NT2/D1 (cell line): ENCODE results near the gene PRKN.

ENCODE experiments used
- DNase-seq: peaks from one replicate; pipeline ENCODE4 v3.0.0-alpha.2; 2011; ENCODE audit warnings: low read depth, low spot score
- H3K27me3 ChIP-seq: 2 replicates; pipeline ENCODE4 v1.6.0; 2011; ENCODE audit warnings: mild to moderate bottlenecking; ENCODE audit not compliant: insufficient read length, insufficient read depth
- H3K36me3 ChIP-seq: 2 replicates; pipeline ENCODE4 v1.6.1; 2011; ENCODE audit warnings: mild to moderate bottlenecking, low read length, mixed read lengths; ENCODE audit not compliant: insufficient read depth, insufficient read length
- H3K4me1 ChIP-seq: 2 replicates; pipeline ENCODE4 v1.5.1; 2011; ENCODE audit not compliant: insufficient read depth, insufficient read length
- H3K4me3 ChIP-seq: 2 replicates; pipeline ENCODE4 v1.5.1; 2011; ENCODE audit warnings: low read depth; ENCODE audit not compliant: insufficient read length
- H3K9ac ChIP-seq: 2 replicates; pipeline ENCODE4 v1.6.0; 2011; ENCODE audit warnings: low read depth; ENCODE audit not compliant: insufficient read length
- H3K9me3 ChIP-seq: 2 replicates; pipeline ENCODE4 v1.5.1; 2011; ENCODE audit warnings: mild to moderate bottlenecking, low read length; ENCODE audit not compliant: insufficient read depth
- SUZ12 ChIP-seq: IDR thresholded peaks from 2 replicates; pipeline ENCODE4 v1.6.1; 2011; ENCODE audit not compliant: insufficient read length, insufficient read depth; ENCODE audit errors: extremely low read depth
- YY1 ChIP-seq: IDR thresholded peaks from 2 replicates; pipeline ENCODE4 v1.6.1; 2011; ENCODE audit not compliant: insufficient read length, insufficient read depth
- ZNF274 ChIP-seq: IDR thresholded peaks from 2 replicates; pipeline ENCODE4 v1.6.1; 2011; ENCODE audit warnings: mild to moderate bottlenecking, low read depth, low read length

The PRKN gene

DNA sequence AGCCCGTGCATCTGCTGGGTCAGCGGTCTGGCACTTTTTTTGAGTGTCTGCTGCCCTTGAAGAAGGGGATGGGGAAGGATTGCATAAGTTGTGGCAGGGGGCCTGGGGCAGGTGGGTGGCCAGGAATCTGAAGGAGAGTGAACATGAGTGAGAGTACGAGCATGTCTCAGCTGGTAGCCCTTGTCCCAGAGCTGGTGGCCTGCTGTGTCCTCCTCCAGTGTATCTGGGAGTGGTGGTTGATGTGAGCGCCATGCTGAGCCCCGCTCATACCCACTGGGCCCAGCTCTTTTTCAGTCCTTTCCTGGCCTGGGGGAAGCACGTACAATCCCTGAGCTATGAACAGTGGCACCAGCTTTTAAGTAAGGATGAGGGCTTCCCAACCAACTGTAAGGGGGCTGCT lies 1317.5 kb downstream of the PRKN start:
- no peaks in the 10 kb centered on the region for H3K36me3 ChIP-seq
- H3K27me3 ChIP-seq = no peaks in the 10 kb centered on the region
- no peak for TF ChIP-seq SUZ12
- TF ChIP-seq ZNF274 = no peak
- TF ChIP-seq YY1 = no peak
- no peak overlapping the region for H3K4me3 ChIP-seq
- DNase-seq = no peak
- H3K9ac ChIP-seq = no peak overlapping the region
- no peaks in the 10 kb centered on the region for H3K4me1 ChIP-seq
- H3K9me3 ChIP-seq = peaks cover 10% of the 10 kb centered on the region; the same call in 1 of the 2 replicates

- Histone ChIP-seq H3K9me3 (peaks cover 10% of the 10 kb centered on the region; the same call in 1 of the 2 replicates), H3K4me3 (no peak overlapping the region), H3K9ac (no peak overlapping the region), H3K27me3 (no peaks in the 10 kb centered on the region), H3K36me3 (no peaks in the 10 kb centered on the region), H3K4me1 (no peaks in the 10 kb centered on the region)
- TF ChIP-seq SUZ12 (no peak), ZNF274 (no peak)
- no peak for DNase-seq
These were observed 1318.2 kb downstream of the PRKN start for GRCh38 chr6:161409353-161409752.

DNA sequence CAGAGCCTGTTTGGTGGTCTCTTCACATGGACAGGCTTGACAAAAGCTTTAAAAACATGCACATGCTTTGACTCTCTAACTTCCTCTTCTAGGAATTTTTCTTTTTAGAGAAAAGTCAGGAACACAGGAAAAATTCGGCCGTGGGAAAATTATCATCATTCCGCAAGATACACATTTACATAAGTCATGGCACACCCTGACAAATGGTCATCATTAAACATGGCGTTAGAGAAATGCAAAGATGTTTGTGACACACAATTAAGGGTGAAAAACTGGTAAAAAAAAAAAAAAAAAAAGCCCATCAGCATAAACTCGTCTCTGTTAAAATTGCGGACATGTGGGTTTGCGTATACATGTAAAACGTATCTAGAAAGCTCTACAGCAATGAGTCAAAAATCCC lies 1319.5 kb downstream of the PRKN start:
- Histone ChIP-seq H3K27me3 (no peaks in the 10 kb centered on the region), H3K9ac (no peak overlapping the region), H3K4me1 (no peaks in the 10 kb centered on the region), H3K36me3 (no peaks in the 10 kb centered on the region), H3K4me3 (no peak overlapping the region), H3K9me3 (peaks cover 22% of the 10 kb centered on the region)
- DNase-seq = no peak
- no peak for TF ChIP-seq YY1
- TF ChIP-seq SUZ12 = no peak
- TF ChIP-seq ZNF274 = no peak

DNA sequence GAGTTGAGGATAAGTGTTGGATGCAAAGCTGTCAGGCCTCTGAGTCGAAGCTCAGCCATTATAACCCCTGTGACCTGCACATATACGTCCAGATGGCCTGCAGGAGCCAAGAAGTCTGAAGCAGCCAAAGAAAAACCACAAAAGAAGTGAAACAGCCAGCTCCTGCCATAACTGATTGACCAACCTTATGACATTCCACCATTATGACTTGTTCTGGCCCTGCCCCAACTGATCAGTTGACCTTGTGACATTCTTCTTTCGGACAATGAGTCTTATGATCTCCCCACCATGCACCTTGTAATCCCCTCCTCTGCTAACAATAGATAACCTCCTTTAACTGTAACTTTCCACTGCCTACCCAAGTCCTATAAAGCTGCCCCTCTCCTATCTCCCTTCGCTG lies 1320.0 kb downstream of the PRKN start:
- no peaks in the 10 kb centered on the region for H3K4me1 ChIP-seq
- H3K4me3 ChIP-seq = no peak overlapping the region
- DNase-seq = no peak
- no peak for TF ChIP-seq ZNF274
- H3K36me3 ChIP-seq = no peaks in the 10 kb centered on the region
- no peaks in the 10 kb centered on the region for H3K27me3 ChIP-seq
- H3K9me3 ChIP-seq = peaks cover 22% of the 10 kb centered on the region
- no peak overlapping the region for H3K9ac ChIP-seq

- no peak for DNase-seq
- no peak overlapping the region for H3K9ac ChIP-seq
- H3K27me3 ChIP-seq = no peaks in the 10 kb centered on the region
- H3K9me3 ChIP-seq = peaks cover 22% of the 10 kb centered on the region
- no peaks in the 10 kb centered on the region for H3K4me1 ChIP-seq
- H3K4me3 ChIP-seq = no peak overlapping the region
- H3K36me3 ChIP-seq = no peaks in the 10 kb centered on the region
- TF ChIP-seq YY1 (no peak), SUZ12 (no peak), ZNF274 (no peak)
These were observed 1320.5 kb downstream of the PRKN start for GRCh38 chr6:161407115-161407514.

GRCh38 chr6:161406646-161407045 lies 1320.9 kb downstream of the PRKN start:
- no peak for TF ChIP-seq YY1
- no peak for TF ChIP-seq ZNF274
- TF ChIP-seq SUZ12 = no peak
- no peaks in the 10 kb centered on the region for H3K4me1 ChIP-seq
- DNase-seq = no peak
- H3K27me3 ChIP-seq = no peaks in the 10 kb centered on the region
- peaks cover 18% of the 10 kb centered on the region for H3K9me3 ChIP-seq
- H3K4me3 ChIP-seq = no peak overlapping the region
- no peaks in the 10 kb centered on the region for H3K36me3 ChIP-seq
- no peak overlapping the region for H3K9ac ChIP-seq

GRCh38 chr6:161405418-161405817 lies 1322.1 kb downstream of the PRKN start:
- H3K9me3 ChIP-seq = peaks cover 12% of the 10 kb centered on the region
- no peaks in the 10 kb centered on the region for H3K27me3 ChIP-seq
- H3K4me3 ChIP-seq = no peak overlapping the region
- H3K36me3 ChIP-seq = no peaks in the 10 kb centered on the region
- H3K4me1 ChIP-seq = no peaks in the 10 kb centered on the region
- no peak for DNase-seq
- H3K9ac ChIP-seq = no peak overlapping the region
- no peak for TF ChIP-seq YY1

DNA sequence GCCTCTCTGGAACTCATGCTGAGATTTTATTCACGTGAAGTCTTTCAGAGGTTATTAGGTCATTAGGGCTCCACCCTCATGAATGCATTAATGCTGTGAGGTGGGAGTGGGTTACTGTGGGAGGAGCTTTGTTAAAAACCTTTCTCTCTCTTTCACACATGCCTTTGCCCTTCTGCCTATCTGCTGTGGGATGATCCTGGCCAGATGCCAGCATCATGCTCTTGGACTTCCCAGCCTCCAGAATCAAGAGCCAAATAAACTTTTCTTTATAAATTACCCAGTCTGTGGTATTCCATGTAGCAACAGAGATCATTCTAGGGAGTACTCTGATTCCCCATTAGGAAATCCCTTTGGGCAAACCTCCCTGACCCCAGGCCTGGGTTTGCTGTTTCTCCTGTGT lies 1323.8 kb downstream of the PRKN start:
- Histone ChIP-seq H3K4me3 (no peak overlapping the region), H3K27me3 (no peaks in the 10 kb centered on the region), H3K9ac (no peak overlapping the region), H3K9me3 (peaks cover 12% of the 10 kb centered on the region), H3K4me1 (no peaks in the 10 kb centered on the region), H3K36me3 (no peaks in the 10 kb centered on the region)
- no peak for DNase-seq
- no peak for TF ChIP-seq YY1
- no peak for TF ChIP-seq ZNF274
- TF ChIP-seq SUZ12 = no peak
